HL-60 (cell line): ENCODE data around the gene CACNA1E.

Source experiments
- CTCF ChIP-seq: IDR thresholded peaks from one replicate; pipeline ENCODE4 v1.5.1; 2011; ENCODE audit warnings: low read length, control low read depth, inconsistent platforms; ENCODE audit not compliant: insufficient read depth
- GABPA ChIP-seq: IDR thresholded peaks from 2 replicates; pipeline ENCODE4 v1.6.1; 2012; ENCODE audit warnings: low read depth
- POLR2AphosphoS5 ChIP-seq: IDR thresholded peaks from 2 replicates; pipeline ENCODE4 v1.6.1; 2012; ENCODE audit warnings: low read depth
- REST ChIP-seq: IDR thresholded peaks from 2 replicates; pipeline ENCODE4 v1.6.1; 2012; ENCODE audit warnings: low read depth; ENCODE audit not compliant: insufficient replicate concordance
- SPI1 ChIP-seq: IDR thresholded peaks from 2 replicates; pipeline ENCODE4 v1.6.1; 2012; ENCODE audit warnings: low read depth, mild to moderate bottlenecking, borderline replicate concordance

GRCh38 chr1:181541458-181541857 lies 58.1 kb downstream of the CACNA1E start:
- TF ChIP-seq CTCF: no peak
- TF ChIP-seq POLR2AphosphoS5: no peak
- TF ChIP-seq GABPA: no peak
- no peak for TF ChIP-seq REST
- no peak for TF ChIP-seq SPI1
